HG03103 (cell line): ENCODE data around the gene MATR3.

Experiments
- ATAC-seq: cut with Tn5 transposase; IDR thresholded peaks from one replicate; pipeline ENCODE4 v1.9.1; 2021; ENCODE audit warnings: low read depth; ENCODE audit not compliant: unreplicated experiment

The MATR3 gene

GRCh38 chr5:139272471-139273321 is 20.8 kb upstream of the MATR3 start:
- no peak for ATAC-seq

GRCh38 chr5:139273322-139273571 is 20.3 kb upstream of the MATR3 start:
- no peak for ATAC-seq

GRCh38 chr5:139273572-139274289 is 19.8 kb upstream of the MATR3 start:
- peak; percentile 73 for ATAC-seq

GRCh38 chr5:139275536-139275935 is 18.0 kb upstream of the MATR3 start:
- ATAC-seq = no peak

- ATAC-seq = no peak
These were observed 17.6 kb upstream of the MATR3 start for GRCh38 chr5:139275956-139276355.

- ATAC-seq = no peak
These were observed 17.1 kb upstream of the MATR3 start for GRCh38 chr5:139276426-139276825.

- no peak for ATAC-seq
These were observed 16.4 kb upstream of the MATR3 start for GRCh38 chr5:139277171-139277570.

GRCh38 chr5:139278540-139279274 is 14.8 kb upstream of the MATR3 start:
- no peak for ATAC-seq

GRCh38 chr5:139282197-139282557 is 11.4 kb upstream of the MATR3 start:
- no peak for ATAC-seq

- ATAC-seq = no peak
These were observed 10.0 kb upstream of the MATR3 start for GRCh38 chr5:139283252-139284166.

- no peak for ATAC-seq
These were observed 9.2 kb upstream of the MATR3 start for GRCh38 chr5:139284295-139284694.

GRCh38 chr5:139285651-139286392 is 7.7 kb upstream of the MATR3 start:
- ATAC-seq = no peak

GRCh38 chr5:139287890-139288635 is 5.5 kb upstream of the MATR3 start:
- ATAC-seq = no peak

GRCh38 chr5:139291051-139291450 is 2.5 kb upstream of the MATR3 start:
- no peak for ATAC-seq

GRCh38 chr5:139293202-139293506 is 386 bp upstream of the MATR3 start:
- no peak for ATAC-seq

GRCh38 chr5:139294374-139295165 is 1.0 kb downstream of the MATR3 start:
- ATAC-seq = peak; percentile 29

GRCh38 chr5:139295346-139296057 is 2.0 kb downstream of the MATR3 start:
- no peak for ATAC-seq

GRCh38 chr5:139296198-139296597 is 2.7 kb downstream of the MATR3 start:
- no peak for ATAC-seq
